H1 (cell line): ENCODE data around the gene LRRC30. TPM values are rescaled to one million over a fixed set of nuclear protein-coding genes. Genes with fewer than 3 reads are reported as not detected.

Experiments used
- CTCF ChIA-PET: fragments of 300-600 bp; sonication (Branson Sonifier 250); formaldehyde crosslinking; loops from one replicate; lab custom pipeline; 2021; ENCODE audit not compliant: partially characterized antibody; lab: Charles Lee
- POLR2A ChIA-PET: fragments of 300-600 bp; sonication (Branson Sonifier 250); formaldehyde crosslinking; loops from one replicate; lab custom pipeline; 2021; ENCODE audit warnings: inconsistent platforms; ENCODE audit not compliant: partially characterized antibody; lab: Charles Lee
- DNase-seq, 2 experiments: peaks; one replicate each; pipeline versions ENCODE4 v3.0.0 to v3.0.0-alpha.2; 2010 to 2022; ENCODE audit warnings: low spot score in 2 of 2, low read depth in 1 of 2, mixed read lengths in 1 of 2
- FAIRE-seq: peaks from 2 replicates; lab custom pipeline; 2011; peaks lifted over from hg19 to GRCh38; lab: Jason Lieb, UNC
- H2AFZ ChIP-seq: 2 replicates; pipeline ENCODE4 v1.8.1; 2012; ENCODE audit warnings: low read length, inconsistent platforms
- H2AK5ac ChIP-seq: 2 replicates; pipeline ENCODE4 v1.6.1; 2013; ENCODE audit warnings: low read depth, low read length
- H2BK120ac ChIP-seq: replicated peaks from 2 replicates; pipeline ENCODE3; 2013; ENCODE audit warnings: low read depth, low read length, inconsistent platforms
- H2BK12ac ChIP-seq: 2 replicates; pipeline ENCODE4 v1.6.1; 2013; ENCODE audit warnings: low read depth, low read length
- H2BK15ac ChIP-seq: 2 replicates; pipeline ENCODE4 v1.6.1; 2013; ENCODE audit warnings: low read length
- H2BK20ac ChIP-seq: 2 replicates; pipeline ENCODE4 v1.6.1; 2013; ENCODE audit warnings: low read length
- H2BK5ac ChIP-seq: 2 replicates; pipeline ENCODE4 v1.6.1; 2013; ENCODE audit warnings: low read depth, low read length
- H3K14ac ChIP-seq: 2 replicates; pipeline ENCODE4 v1.6.1; 2013; ENCODE audit warnings: inconsistent platforms; ENCODE audit not compliant: insufficient read length
- H3K18ac ChIP-seq: 2 replicates; pipeline ENCODE4 v1.6.1; 2013; ENCODE audit warnings: low read length; ENCODE audit errors: extremely low read depth
- H3K23ac ChIP-seq: 2 replicates; pipeline ENCODE4 v1.6.1; 2013; ENCODE audit warnings: inconsistent platforms; ENCODE audit not compliant: insufficient read length
- H3K23me2 ChIP-seq: 2 replicates; pipeline ENCODE4 v1.6.1; 2013; ENCODE audit warnings: low read depth, low read length
- H3K27ac ChIP-seq: 2 replicates; pipeline ENCODE4 v1.6.1; 2011; ENCODE audit warnings: low read depth, low read length, inconsistent platforms
- H3K27me3 ChIP-seq, 4 experiments: replicated peaks in 1 of 4; 1 replicate in 1 of 4; 2 replicates in 3 of 4; pipeline versions ENCODE4 v1.6.1 to v1.8.1; 2011 to 2013; ENCODE audit warnings: low read length in 3 of 4, mild to moderate bottlenecking in 3 of 4, inconsistent platforms in 2 of 4, mixed read lengths in 2 of 4, moderate library complexity in 1 of 4; ENCODE audit not compliant: control insufficient read depth in 3 of 4, insufficient read depth in 3 of 4; ENCODE audit errors: extremely low read depth in 1 of 4
- H3K36me3 ChIP-seq, 4 experiments: 2 replicates each; pipeline versions ENCODE4 v1.6.1 to v1.8.1; 2011 to 2013; ENCODE audit warnings: mild to moderate bottlenecking in 4 of 4, low read length in 3 of 4, moderate library complexity in 2 of 4, control low read depth in 1 of 4, inconsistent platforms in 1 of 4; ENCODE audit not compliant: insufficient read depth in 4 of 4, control insufficient read depth in 2 of 4
- H3K4ac ChIP-seq: replicated peaks from 2 replicates; pipeline ENCODE3; 2013; ENCODE audit warnings: low read length, low read depth, mixed read lengths, inconsistent platforms; ENCODE audit not compliant: insufficient read length
- H3K4me1 ChIP-seq, 4 experiments: replicated peaks in 1 of 4; 1 replicate in 1 of 4; 2 replicates in 3 of 4; pipeline versions ENCODE4 v1.6.1 to v1.8.1; 2011 to 2013; ENCODE audit warnings: low read length in 3 of 4, inconsistent platforms in 2 of 4, mixed read lengths in 1 of 4; ENCODE audit not compliant: insufficient read depth in 4 of 4, control insufficient read depth in 3 of 4
- H3K4me2 ChIP-seq, 2 experiments: 2 replicates each; pipeline versions ENCODE4 v1.6.1 to v1.8.1; 2011 to 2013; ENCODE audit warnings: low read depth in 2 of 2, low read length in 2 of 2, control low read depth in 1 of 2, inconsistent platforms in 1 of 2, mild to moderate bottlenecking in 1 of 2; ENCODE audit not compliant: insufficient read depth in 1 of 2
- H3K4me3 ChIP-seq, 4 experiments: fragments of 200-600, 300-600 bp in 1 of 4; sonication (generic), shearing (Covaris generic), sonication (Bioruptor Twin) in 1 of 4; 2 replicates each; pipeline versions ENCODE4 v1.5.1 to v1.8.1; 2011 to 2016; ENCODE audit warnings: low read length in 4 of 4, low read depth in 3 of 4, control low read depth in 2 of 4, inconsistent platforms in 2 of 4, mild to moderate bottlenecking in 2 of 4, mixed read lengths in 1 of 4, moderate library complexity in 1 of 4; ENCODE audit not compliant: insufficient read depth in 2 of 4; ENCODE audit errors: extremely low read depth in 1 of 4
- H3K56ac ChIP-seq: replicated peaks from 2 replicates; pipeline ENCODE3; 2013; ENCODE audit warnings: low read depth, mild to moderate bottlenecking, mixed read lengths, low read length, inconsistent platforms; ENCODE audit not compliant: insufficient read length
- H3K79me1 ChIP-seq: 2 replicates; pipeline ENCODE4 v1.6.1; 2013; ENCODE audit warnings: low read depth, low read length, control low read depth
- H3K79me2 ChIP-seq, 2 experiments: 2 replicates each; pipeline versions ENCODE4 v1.6.1 to v1.8.1; 2012 to 2013; ENCODE audit warnings: low read length in 2 of 2, mild to moderate bottlenecking in 2 of 2, inconsistent platforms in 1 of 2; ENCODE audit not compliant: insufficient read depth in 2 of 2, control insufficient read depth in 1 of 2
- H3K9ac ChIP-seq, 4 experiments: replicated peaks in 1 of 4; 1 replicate in 1 of 4; 2 replicates in 3 of 4; pipeline versions ENCODE4 v1.6.1 to v1.8.1; 2011 to 2013; ENCODE audit warnings: low read depth in 3 of 4, low read length in 3 of 4, control low read depth in 2 of 4, mild to moderate bottlenecking in 2 of 4, moderate library complexity in 2 of 4, inconsistent platforms in 1 of 4; ENCODE audit errors: extremely low read depth in 1 of 4
- H3K9me3 ChIP-seq, 2 experiments: 2 replicates each; pipeline versions ENCODE4 v1.6.1 to v1.8.1; 2012 to 2013; ENCODE audit warnings: mild to moderate bottlenecking in 2 of 2, moderate library complexity in 2 of 2, control low read depth in 1 of 2, inconsistent platforms in 1 of 2, low read depth in 1 of 2, low read length in 1 of 2, mixed read lengths in 1 of 2; ENCODE audit not compliant: insufficient read depth in 2 of 2
- H4K20me1 ChIP-seq, 2 experiments: replicated peaks in 1 of 2; 2 replicates each; pipeline versions ENCODE3 to v1.8.1; 2011 to 2013; ENCODE audit warnings: inconsistent platforms in 2 of 2, low read length in 2 of 2, mild to moderate bottlenecking in 1 of 2; ENCODE audit not compliant: insufficient read depth in 2 of 2, control insufficient read depth in 1 of 2
- H4K5ac ChIP-seq: 2 replicates; pipeline ENCODE4 v1.6.1; 2013; ENCODE audit warnings: low read length, low read depth, mixed read lengths, inconsistent platforms; ENCODE audit not compliant: insufficient read length
- H4K8ac ChIP-seq: 2 replicates; pipeline ENCODE4 v1.8.0; 2013; ENCODE audit warnings: mild to moderate bottlenecking, moderate library complexity, low read length, inconsistent platforms; ENCODE audit not compliant: insufficient read depth; ENCODE audit errors: extremely low read depth
- H4K91ac ChIP-seq: replicated peaks from 2 replicates; pipeline ENCODE3; 2013; ENCODE audit warnings: low read length, mixed read lengths, inconsistent platforms; ENCODE audit not compliant: insufficient read length
- EZH2 ChIP-seq: fragments of 200-600 bp; sonication (generic); IDR thresholded peaks from 2 replicates; pipeline ENCODE4 v1.7.1; 2012; ENCODE audit warnings: low read depth, mild to moderate bottlenecking, moderate library complexity, low read length, inconsistent platforms; ENCODE audit not compliant: severe bottlenecking
- HDAC6 ChIP-seq: IDR thresholded peaks from one replicate; pipeline ENCODE4 v1.7.1; 2012; ENCODE audit warnings: low read depth, mild to moderate bottlenecking, inconsistent platforms, low read length, moderate library complexity
- JUN ChIP-seq: IDR thresholded peaks from 2 replicates; pipeline ENCODE4 v1.6.1; 2011; ENCODE audit warnings: low read depth, mild to moderate bottlenecking, improper control_type of control experiment, low read length
- RBBP5 ChIP-seq: IDR thresholded peaks from 2 replicates; pipeline ENCODE4 v1.7.1; 2012; ENCODE audit warnings: low read depth, mild to moderate bottlenecking, inconsistent platforms, low read length, moderate library complexity, borderline replicate concordance
- SAP30 ChIP-seq: fragments of 300-600 bp; sonication (generic); IDR thresholded peaks from 2 replicates; pipeline ENCODE4 v1.7.1; 2012; ENCODE audit warnings: low read length, moderate library complexity, mild to moderate bottlenecking, inconsistent platforms; ENCODE audit not compliant: insufficient read depth, insufficient replicate concordance
- whole genome bisulfite sequencing, 2 experiments: shearing (Covaris generic) in 1 of 2; methylation state at CpG; one replicate each; pipeline versions ENCODE4 v1.1.6 to v1.1.7; 2013 to 2015; ENCODE audit warnings: low lambda C conversion rate in 2 of 2, mixed read lengths in 2 of 2, inconsistent platforms in 1 of 2, low coverage in 1 of 2, missing lambda C conversion rate in 1 of 2; ENCODE audit not compliant: insufficient replicate concordance in 2 of 2, insufficient coverage in 1 of 2, insufficient read length in 1 of 2; ENCODE audit errors: extremely low coverage in 1 of 2, missing lambda C conversion rate in 1 of 2; 5-methylcytosine and 5-hydroxymethylcytosine counted together
- polyA plus RNA-seq, 7 experiments: library from polyadenylated mRNA; depleted of rRNA in 3 of 7; stranded (reverse) in 5 of 7; unstranded in 2 of 7; fragments of >200 nt in 5 of 7; fragments of 200-250 nt in 2 of 7; gene quantifications; 1 replicate in 5 of 7; 2 replicates in 1 of 7; 4 replicates in 1 of 7; pipeline versions ENCODE4 v1.2.1 to v1.2.3, GENCODE V29; 2011 to 2013; ENCODE audit warnings: missing spikeins in 2 of 7, mixed read lengths in 2 of 7
- total RNA-seq: library from RNA; stranded (reverse); fragmentation: NEBNext Ultra II Directional; extraction: Animal tissue kit (Norgen Biotek cat#: 25700); gene quantifications from 2 replicates; pipeline ENCODE4 v1.2.1, GENCODE V29; 2021

Gene LRRC30
- total and polyA plus RNA-seq, 2 of the 8 experiments (the other 6 are each of a cell fraction or from before 2014, with no cell fraction given), result not detected

GRCh38 chr18:7201096-7201495 lies 29.8 kb upstream of the LRRC30 start:
- Histone ChIP-seq H3K79me1 (no peaks in the 10 kb centered on the region), H3K9me3 (no peaks in the 10 kb centered on the region), H3K36me3 (no peaks in the 10 kb centered on the region), H3K79me2 (no peaks in the 10 kb centered on the region), H2AFZ (no peak overlapping the region), H2AK5ac (no peak overlapping the region), H2BK20ac (no peak overlapping the region), H3K4me2 (no peak overlapping the region), H4K5ac (no peak overlapping the region), H3K4ac (no peak overlapping the region), H4K20me1 (no peaks in the 10 kb centered on the region), H2BK12ac (no peak overlapping the region), H3K27me3 (no peaks in the 10 kb centered on the region), H3K27ac (no peak overlapping the region), H2BK5ac (no peak overlapping the region), H3K56ac (no peak overlapping the region), H3K4me1 (no peaks in the 10 kb centered on the region), H3K4me3 (no peak overlapping the region), H4K8ac (no peak overlapping the region), H2BK15ac (no peak overlapping the region), H3K23ac (no peak overlapping the region), H3K14ac (no peak overlapping the region), H2BK120ac (no peak overlapping the region), H3K18ac (no peak overlapping the region), H3K23me2 (no peaks in the 10 kb centered on the region), H4K91ac (no peak overlapping the region), H3K9ac (no peak overlapping the region)
- ChIA-PET POLR2A (no interaction called here), CTCF (interaction anchor here (0.6 to 2.1 kb wide), 2 partner anchors 8 to 24 kb away, joined by 3 to 8 read pairs; no protein-coding TSS in a partner anchor)
- no peak for TF ChIP-seq JUN
- TF ChIP-seq HDAC6, result no peak
- no peak for TF ChIP-seq SAP30
- no peak for TF ChIP-seq RBBP5
- no peak for TF ChIP-seq EZH2
- no peak for DNase-seq
- FAIRE-seq, result no peak
- WGBS, 2 experiments, result 84% methylated on average over 4 of the region's 4 CpGs; no CpG with 5 or more reads in 1 of the 2 experiments
